H9 (cell line): ENCODE measurements around the gene FOS. TPM values are rescaled to one million over a fixed set of nuclear protein-coding genes. Genes with fewer than 3 reads are reported as not detected.

Source experiments
- DNase-seq: peaks from one replicate; pipeline ENCODE4 v3.0.0-alpha.2; 2017
- H2AFZ ChIP-seq: one replicate; pipeline ENCODE4 v1.6.1; 2013; ENCODE audit warnings: mild to moderate bottlenecking, low read length, control low read depth, moderate library complexity
- H2AK5ac ChIP-seq: 2 replicates; pipeline ENCODE4 v1.6.1; 2013; ENCODE audit warnings: low read length, control low read depth, mixed read lengths; ENCODE audit not compliant: insufficient read length
- H2BK120ac ChIP-seq: one replicate; pipeline ENCODE4 v1.6.1; 2013; ENCODE audit warnings: low read depth, mild to moderate bottlenecking, low read length, control low read depth, inconsistent platforms; ENCODE audit not compliant: poor library complexity, severe bottlenecking
- H2BK12ac ChIP-seq: 2 replicates; pipeline ENCODE4 v1.6.1; 2013; ENCODE audit warnings: low read length, control low read depth, mixed read lengths, low read depth; ENCODE audit not compliant: insufficient read length
- H2BK15ac ChIP-seq: 2 replicates; pipeline ENCODE4 v1.6.1; 2013; ENCODE audit warnings: low read depth, low read length, control low read depth
- H2BK20ac ChIP-seq: one replicate; pipeline ENCODE4 v1.6.1; 2013; ENCODE audit warnings: low read depth, mild to moderate bottlenecking, low read length, control low read depth, inconsistent platforms; ENCODE audit not compliant: poor library complexity, severe bottlenecking
- H2BK5ac ChIP-seq: 2 replicates; pipeline ENCODE4 v1.6.1; 2013; ENCODE audit warnings: low read length, control low read depth, mixed read lengths; ENCODE audit not compliant: insufficient read length
- H3K14ac ChIP-seq: 2 replicates; pipeline ENCODE4 v1.6.1; 2013; ENCODE audit warnings: low read length, control low read depth; ENCODE audit not compliant: insufficient read depth
- H3K18ac ChIP-seq: 2 replicates; pipeline ENCODE4 v1.6.1; 2013; ENCODE audit warnings: low read depth, mild to moderate bottlenecking, mixed read lengths, low read length, control low read depth; ENCODE audit not compliant: insufficient read length
- H3K23ac ChIP-seq: 2 replicates; pipeline ENCODE4 v1.6.1; 2013; ENCODE audit warnings: low read length, control low read depth, mixed read lengths, low read depth; ENCODE audit not compliant: insufficient read length
- H3K23me2 ChIP-seq: 2 replicates; pipeline ENCODE4 v1.6.1; 2013; ENCODE audit warnings: low read depth, mild to moderate bottlenecking, mixed read lengths, low read length, control low read depth; ENCODE audit not compliant: insufficient read length, poor library complexity, severe bottlenecking
- H3K27ac ChIP-seq: 2 replicates; pipeline ENCODE4 v1.5.1; 2013; ENCODE audit warnings: low read length, control low read depth, mixed read lengths, low read depth; ENCODE audit not compliant: insufficient read length
- H3K27me3 ChIP-seq: 2 replicates; pipeline ENCODE4 v1.6.1; 2013; ENCODE audit warnings: low read length, control low read depth, inconsistent platforms; ENCODE audit not compliant: insufficient read depth
- H3K4ac ChIP-seq: 2 replicates; pipeline ENCODE4 v1.6.1; 2013; ENCODE audit warnings: low read depth, mild to moderate bottlenecking, control low read depth, inconsistent platforms, low read length, moderate library complexity
- H3K4me1 ChIP-seq: 2 replicates; pipeline ENCODE4 v1.6.1; 2013; ENCODE audit warnings: low read length, control low read depth, inconsistent platforms; ENCODE audit not compliant: insufficient read depth
- H3K4me2 ChIP-seq: 2 replicates; pipeline ENCODE4 v1.6.1; 2013; ENCODE audit warnings: low read length, control low read depth, mixed read lengths; ENCODE audit not compliant: insufficient read length, insufficient read depth
- H3K56ac ChIP-seq: 2 replicates; pipeline ENCODE4 v1.6.1; 2013; ENCODE audit warnings: low read depth, mild to moderate bottlenecking, mixed read lengths, low read length, control low read depth; ENCODE audit not compliant: insufficient read length
- H3K79me1 ChIP-seq: 2 replicates; pipeline ENCODE4 v1.6.1; 2013; ENCODE audit warnings: low read depth, mild to moderate bottlenecking, moderate library complexity, low read length, control low read depth, inconsistent platforms; ENCODE audit not compliant: insufficient read depth, poor library complexity, severe bottlenecking
- H3K79me2 ChIP-seq: 2 replicates; pipeline ENCODE4 v1.6.1; 2013; ENCODE audit warnings: low read length, control low read depth, inconsistent platforms; ENCODE audit not compliant: insufficient read depth
- H3K9ac ChIP-seq: 2 replicates; pipeline ENCODE4 v1.6.1; 2013; ENCODE audit warnings: low read length, control low read depth, mixed read lengths; ENCODE audit not compliant: insufficient read length; ENCODE audit errors: extremely low read depth
- H3K9me3 ChIP-seq: one replicate; pipeline ENCODE4 v1.6.1; 2013; ENCODE audit warnings: low read depth, low read length, inconsistent platforms; ENCODE audit not compliant: control insufficient read depth
- H3T11ph ChIP-seq: one replicate; pipeline ENCODE4 v1.6.1; 2013; ENCODE audit warnings: mild to moderate bottlenecking, low read length, control low read depth, inconsistent platforms
- H4K20me1 ChIP-seq: one replicate; pipeline ENCODE4 v1.6.1; 2013; ENCODE audit not compliant: control insufficient read depth, insufficient read length, insufficient read depth
- H4K5ac ChIP-seq: 2 replicates; pipeline ENCODE4 v1.6.1; 2013; ENCODE audit warnings: low read depth, mild to moderate bottlenecking, mixed read lengths, low read length, control low read depth; ENCODE audit not compliant: insufficient read length
- H4K8ac ChIP-seq: replicated peaks from 2 replicates; pipeline ENCODE4 v1.6.1; 2013; ENCODE audit warnings: low read length, control low read depth, mixed read lengths, low read depth; ENCODE audit not compliant: insufficient read length
- H4K91ac ChIP-seq: 2 replicates; pipeline ENCODE4 v1.6.1; 2013; ENCODE audit warnings: low read depth, mild to moderate bottlenecking, moderate library complexity, mixed read lengths, low read length, control low read depth; ENCODE audit not compliant: insufficient read length
- H3K27ac Mint-ChIP-seq, 3 experiments: 2 replicates in 2 of 3; 3 replicates in 1 of 3; pipeline ENCODE4 v1.8.0; 2020 to 2021; ENCODE audit warnings: mixed read lengths in 3 of 3, mild to moderate bottlenecking in 1 of 3, moderate library complexity in 1 of 3
- H3K27me3 Mint-ChIP-seq: 2 replicates; pipeline ENCODE4 v1.8.0; 2021; ENCODE audit warnings: low read depth, mild to moderate bottlenecking, moderate library complexity, mixed read lengths
- H3K36me3 Mint-ChIP-seq, 3 experiments: 2 replicates in 2 of 3; 3 replicates in 1 of 3; pipeline ENCODE4 v1.8.0; 2020 to 2021; ENCODE audit warnings: low read depth in 3 of 3, mixed read lengths in 3 of 3; ENCODE audit not compliant: insufficient read depth in 1 of 3
- H3K4me1 Mint-ChIP-seq, 2 experiments: 2 replicates each; pipeline ENCODE4 v1.8.0; 2020; ENCODE audit warnings: mixed read lengths in 2 of 2
- H3K4me3 Mint-ChIP-seq, 2 experiments: 2 replicates in 1 of 2; 3 replicates in 1 of 2; pipeline ENCODE4 v1.8.0; 2020 to 2021; ENCODE audit warnings: mild to moderate bottlenecking in 2 of 2, mixed read lengths in 2 of 2, moderate library complexity in 1 of 2
- H3K9me3 Mint-ChIP-seq, 2 experiments: 2 replicates in 1 of 2; 3 replicates in 1 of 2; pipeline ENCODE4 v1.8.0; 2020; ENCODE audit warnings: mild to moderate bottlenecking in 2 of 2, mixed read lengths in 2 of 2, moderate library complexity in 1 of 2
- CTCF ChIP-seq: fragments of 200-600 bp; sonication (generic); conservative IDR thresholded peaks from 3 replicates; pipeline ENCODE4 v1.8.0; 2021; ENCODE audit warnings: antibody characterized with exemption, mild to moderate bottlenecking
- WGBS: extraction: QIAGEN DNeasy Blood & Tissue Kit; methylation state at CpG from one replicate; pipeline ENCODE4 v1.1.7; 2013; ENCODE audit warnings: missing lambda C conversion rate, low lambda C conversion rate, mixed read lengths; ENCODE audit not compliant: insufficient read length; ENCODE audit errors: extremely low coverage; 5-methylcytosine and 5-hydroxymethylcytosine counted together
- total RNA-seq: library from RNA; stranded (reverse); gene quantifications from 2 replicates; pipeline ENCODE4 v1.2.1, GENCODE V29; 2021

FOS gene
- total RNA-seq, 1 experiment from 2014 or later = 33.9 TPM

GRCh38 chr14:75291331-75291730 is 12.7 kb downstream of the FOS start:
- Histone ChIP-seq H4K5ac (no peak overlapping the region), H3K14ac (no peak overlapping the region), H3K23ac (no peak overlapping the region), H3K79me1 (no peaks in the 10 kb centered on the region), H3T11ph (no peak overlapping the region), H3K27ac (no peak overlapping the region), H2AK5ac (no peak overlapping the region), H2BK15ac (no peak overlapping the region), H3K79me2 (no peaks in the 10 kb centered on the region), H3K4me2 (no peak overlapping the region), H3K9ac (no peak overlapping the region), H3K23me2 (peaks cover 11% of the 10 kb centered on the region), H3K56ac (no peak overlapping the region), H3K18ac (no peak overlapping the region), H3K4ac (no peak overlapping the region), H4K91ac (no peak overlapping the region), H2AFZ (no peak overlapping the region), H2BK120ac (no peak overlapping the region), H4K8ac (no peak overlapping the region), H2BK20ac (no peak overlapping the region), H3K9me3 (no peaks in the 10 kb centered on the region), H2BK12ac (no peak overlapping the region), H2BK5ac (no peak overlapping the region), H3K4me1 (peaks cover 4% of the 10 kb centered on the region; the same call in 1 of the 2 replicates), H4K20me1 (no peaks in the 10 kb centered on the region), H3K27me3 (no peaks in the 10 kb centered on the region)
- peaks cover 24 to 31% of the 10 kb centered on the region in 2 experiments for H3K4me1 Mint-ChIP-seq
- WGBS = no CpG with 5 or more reads among the region's 5 CpGs
- no peak for DNase-seq
- no peaks in the 10 kb centered on the region for H3K9me3 Mint-ChIP-seq
- H3K36me3 Mint-ChIP-seq = no peaks in the 10 kb centered on the region
- H3K27me3 Mint-ChIP-seq = no peaks in the 10 kb centered on the region; the same call in 1 of the 2 replicates
- TF ChIP-seq CTCF = no peak
- H3K27ac Mint-ChIP-seq = no peak overlapping the region
- no peak overlapping the region for H3K4me3 Mint-ChIP-seq
